Duodenal mucosa (tissue), 2 donors: Measurements from ENCODE around the gene ATAD3A.
"Not testable (repeated sequence)": the region's sequence is repeated elsewhere in the genome, so short reads cannot be mapped to it uniquely, and the experiment has no call there.

Source experiments
- H3K27ac ChIP-seq: one replicate; pipeline ENCODE4 v1.7.0; 2013; ENCODE audit warnings: low read depth, low read length
- H3K27me3 ChIP-seq, 2 donors: one replicate each; pipeline ENCODE4 v1.7.0; 2013; ENCODE audit warnings: low read length in 2 of 2, control low read depth in 1 of 2; ENCODE audit not compliant: insufficient read depth in 2 of 2, control insufficient read depth in 1 of 2
- H3K36me3 ChIP-seq, 2 donors: one replicate each; pipeline ENCODE4 v1.7.0; 2013; ENCODE audit warnings: low read length in 2 of 2, control low read depth in 1 of 2; ENCODE audit not compliant: insufficient read depth in 2 of 2, control insufficient read depth in 1 of 2
- H3K4me1 ChIP-seq, 2 donors: one replicate each; pipeline ENCODE4 v1.7.0; 2013; ENCODE audit warnings: low read length in 2 of 2, control low read depth in 1 of 2; ENCODE audit not compliant: insufficient read depth in 2 of 2, control insufficient read depth in 1 of 2
- H3K4me3 ChIP-seq, 2 donors: one replicate each; pipeline ENCODE4 v1.7.0; 2013; ENCODE audit warnings: low read length in 2 of 2, low read depth in 1 of 2
- H3K9ac ChIP-seq, 2 donors: one replicate each; pipeline ENCODE4 v1.7.0; 2013; ENCODE audit warnings: low read length in 2 of 2, low read depth in 1 of 2
- H3K9me3 ChIP-seq, 2 donors: one replicate each; pipeline ENCODE4 v1.7.0; 2013; ENCODE audit warnings: low read length in 2 of 2, control low read depth in 1 of 2; ENCODE audit not compliant: control insufficient read depth in 1 of 2

Gene ATAD3A

DNA sequence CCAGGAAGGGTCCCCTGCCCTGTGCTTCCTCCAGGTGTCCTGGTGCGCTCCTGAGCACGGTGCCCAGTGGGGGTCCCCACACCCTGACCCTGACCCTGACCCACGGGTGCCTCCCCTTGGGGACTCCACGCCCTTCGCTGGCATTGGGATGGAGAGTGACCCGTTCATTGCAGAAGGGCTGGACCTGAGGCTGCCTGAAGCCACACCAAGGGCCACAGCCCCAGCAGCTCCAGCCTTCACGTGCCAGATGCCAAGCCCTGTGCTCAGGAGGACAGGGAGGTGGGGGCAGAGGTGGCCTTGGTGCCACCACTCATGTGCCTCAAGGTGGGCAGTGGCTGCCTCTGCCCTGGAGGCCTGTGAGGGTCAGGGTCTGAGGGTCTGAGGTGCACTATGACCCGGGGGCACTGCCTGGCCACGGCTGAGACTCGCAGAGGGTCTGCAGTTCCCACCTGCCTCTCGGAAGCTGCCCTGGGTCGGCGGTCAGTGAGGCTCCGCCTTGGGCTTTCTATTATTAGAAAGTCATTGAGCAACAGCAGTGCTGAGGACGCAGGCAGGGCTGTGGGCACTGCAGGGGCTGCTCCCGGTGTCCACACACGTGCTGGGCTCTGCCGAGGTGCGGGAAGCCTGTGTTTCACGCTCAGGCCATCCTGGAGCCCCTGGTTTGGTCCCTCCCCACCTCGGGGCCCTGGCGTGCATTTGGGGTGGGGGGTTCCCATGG lies 21.4 kb downstream of the ATAD3A start:
- peaks cover 5 to 18% of the 10 kb centered on the region in 2 donors for H3K36me3 ChIP-seq
- not testable (repeated sequence) for H3K27ac ChIP-seq, H3K27me3 ChIP-seq, H3K9ac ChIP-seq, H3K4me1 ChIP-seq, H3K4me3 ChIP-seq, H3K9me3 ChIP-seq

DNA sequence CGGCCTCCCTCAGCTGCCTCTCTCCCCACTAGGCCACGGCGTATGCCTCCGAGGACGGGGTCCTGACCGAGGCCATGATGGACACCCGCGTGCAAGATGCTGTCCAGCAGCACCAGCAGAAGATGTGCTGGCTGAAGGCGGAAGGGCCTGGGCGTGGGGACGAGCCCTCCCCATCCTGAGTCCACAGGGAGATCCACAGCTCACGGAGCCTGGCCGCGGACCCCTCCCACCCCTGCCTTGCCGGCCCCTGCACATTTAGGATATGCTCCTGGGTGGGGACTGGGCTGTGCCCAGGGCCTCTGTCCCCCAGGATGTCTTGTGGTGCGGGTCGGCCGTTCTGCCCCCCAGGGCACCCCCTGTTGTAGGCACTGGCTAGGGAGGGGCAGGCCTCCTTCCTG lies 21.9 kb downstream of the ATAD3A start:
- H3K27me3 ChIP-seq, H3K4me3 ChIP-seq, H3K27ac ChIP-seq, H3K9me3 ChIP-seq, H3K4me1 ChIP-seq, H3K9ac ChIP-seq: not testable (repeated sequence)
- H3K36me3 ChIP-seq = peaks cover 5 to 18% of the 10 kb centered on the region in 2 donors

DNA sequence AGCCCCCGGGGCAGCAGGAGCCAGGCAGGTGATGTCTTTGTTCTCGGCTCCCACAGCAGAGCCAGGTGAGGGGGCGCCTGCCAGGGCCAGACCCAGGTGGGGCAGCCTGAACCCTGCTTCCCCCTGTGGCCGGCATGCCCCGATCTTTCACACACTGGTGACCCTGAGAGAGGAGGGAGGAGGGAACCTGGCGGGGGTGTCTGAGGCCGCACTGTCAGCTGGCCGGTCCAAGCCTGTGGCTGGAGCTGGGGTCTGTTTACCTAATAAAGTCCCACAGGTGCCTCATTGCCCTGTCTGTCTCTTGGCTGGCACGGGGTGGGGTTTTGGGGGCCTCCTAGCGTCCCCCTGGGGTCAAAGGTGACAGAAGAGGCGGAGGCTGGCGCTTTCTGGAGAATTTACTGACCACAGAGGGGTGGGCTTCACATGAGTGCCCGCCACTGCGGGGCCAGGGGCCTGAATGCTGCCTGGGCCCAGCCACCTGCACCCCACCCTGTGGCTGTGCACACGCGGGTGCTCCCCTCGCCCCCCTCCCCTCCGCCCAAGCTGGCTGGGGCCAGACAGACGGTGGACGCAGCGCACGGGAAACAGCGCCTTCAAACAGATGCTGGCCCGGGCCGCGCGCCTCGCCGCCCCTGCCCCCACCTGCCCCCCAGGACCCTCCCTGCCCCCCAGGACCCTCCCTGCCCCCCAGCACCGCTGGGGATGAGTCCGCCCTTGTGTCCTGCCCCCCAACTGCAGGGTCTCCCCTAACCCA lies 22.6 kb downstream of the ATAD3A start:
- Histone ChIP-seq H3K4me3 (no peak overlapping the region), H3K9me3 (no peaks in the 10 kb centered on the region), H3K9ac (no peak overlapping the region), H3K36me3 (peaks cover 2 to 14% of the 10 kb centered on the region in 2 donors), H3K27ac (no peak overlapping the region), H3K4me1 (no peaks in the 10 kb centered on the region), H3K27me3 (peaks cover 0 to 4% of the 10 kb centered on the region in 2 donors)

DNA sequence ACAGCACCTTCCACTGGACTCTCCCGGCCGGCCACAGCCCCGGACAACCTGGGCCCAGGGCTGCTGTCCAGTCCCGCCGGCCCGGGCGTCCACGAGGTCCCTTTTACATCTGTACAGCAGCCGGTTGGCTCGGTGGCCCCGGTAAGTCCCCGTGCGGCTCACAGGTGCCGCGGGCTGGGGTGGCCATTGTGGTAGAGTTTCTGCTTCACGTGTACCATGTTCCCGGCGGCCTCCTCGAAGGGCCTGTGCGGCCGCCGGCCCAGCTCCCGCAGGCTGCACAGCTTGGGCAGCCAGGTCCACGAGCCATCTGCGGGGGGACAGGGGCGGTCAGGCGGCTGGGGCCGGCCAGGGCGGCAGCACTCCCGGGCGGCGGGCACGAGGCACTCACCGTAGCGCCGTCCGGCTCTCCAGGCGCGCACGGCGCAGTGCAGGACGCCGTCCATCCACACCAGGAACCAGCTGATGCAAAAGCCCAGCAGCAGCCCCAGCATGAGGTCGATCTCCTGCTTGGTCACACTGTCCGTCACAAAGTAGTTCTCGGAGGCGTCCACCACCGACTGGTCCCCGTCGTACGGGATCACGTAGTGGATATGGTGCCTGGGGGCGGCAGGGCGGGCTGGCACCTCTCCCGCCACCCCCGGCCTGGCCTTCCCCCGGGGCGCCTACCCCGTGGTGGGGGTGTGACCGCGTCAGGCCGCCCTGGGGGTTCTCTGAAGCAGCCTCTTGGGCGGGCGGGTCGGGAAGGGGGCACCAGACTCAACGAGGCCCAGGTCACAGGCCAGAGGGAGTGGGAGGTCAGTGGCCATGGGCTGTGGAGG lies 23.4 kb downstream of the ATAD3A start:
- H3K36me3 ChIP-seq = peaks cover 0 to 8% of the 10 kb centered on the region in 2 donors
- H3K4me3 ChIP-seq = no peak overlapping the region
- H3K9me3 ChIP-seq = no peaks in the 10 kb centered on the region
- no peaks in the 10 kb centered on the region for H3K4me1 ChIP-seq
- H3K9ac ChIP-seq = no peak overlapping the region
- no peak overlapping the region for H3K27ac ChIP-seq
- peaks cover 0 to 4% of the 10 kb centered on the region in 2 donors for H3K27me3 ChIP-seq

GRCh38 chr1:1536019-1536937 lies 24.3 kb downstream of the ATAD3A start:
- H3K4me1 ChIP-seq = no peaks in the 10 kb centered on the region
- H3K27ac ChIP-seq = no peak overlapping the region
- no peak overlapping the region for H3K9ac ChIP-seq
- no peak overlapping the region for H3K4me3 ChIP-seq
- H3K36me3 ChIP-seq = peaks cover 0 to 12% of the 10 kb centered on the region in 2 donors
- no peaks in the 10 kb centered on the region for H3K9me3 ChIP-seq
- H3K27me3 ChIP-seq = peaks cover 0 to 4% of the 10 kb centered on the region in 2 donors

DNA sequence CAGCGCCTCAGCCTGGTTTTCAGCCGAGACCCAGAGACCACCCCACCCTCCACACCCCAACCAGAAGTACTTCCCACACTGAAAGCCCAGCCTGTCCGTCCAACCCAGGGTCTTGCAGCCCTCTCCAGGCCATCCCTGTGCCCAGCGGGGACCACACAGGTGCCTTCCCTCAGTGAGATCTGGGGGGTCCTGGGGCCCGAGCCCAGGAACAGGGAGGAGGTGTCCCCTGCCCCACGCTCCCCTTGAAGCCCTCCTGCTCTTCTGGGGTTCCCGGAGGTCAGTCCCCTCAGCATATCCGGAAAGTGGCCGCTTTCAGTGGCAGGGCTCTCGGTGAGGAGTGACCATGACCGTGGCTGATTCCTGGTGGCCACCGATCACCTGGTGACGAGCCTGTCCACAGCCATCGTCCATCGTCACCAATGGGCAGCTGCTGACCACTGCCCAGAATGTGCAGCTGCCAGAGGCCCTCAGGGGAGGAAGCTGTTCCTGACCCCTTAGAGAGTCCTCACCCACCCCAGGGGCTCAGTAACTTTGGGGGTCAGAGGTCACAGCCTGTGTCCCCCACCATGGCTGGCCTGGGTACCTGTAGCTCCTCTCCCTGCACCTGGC lies 25.1 kb downstream of the ATAD3A start:
- Histone ChIP-seq H3K4me1 (no peaks in the 10 kb centered on the region), H3K27me3 (peaks cover 0 to 4% of the 10 kb centered on the region in 2 donors), H3K9me3 (no peaks in the 10 kb centered on the region), H3K27ac (no peak overlapping the region), H3K9ac (no peak overlapping the region), H3K36me3 (peaks cover 0 to 19% of the 10 kb centered on the region in 2 donors), H3K4me3 (no peak overlapping the region)

GRCh38 chr1:1537626-1538250 lies 25.8 kb downstream of the ATAD3A start:
- no peak overlapping the region for H3K9ac ChIP-seq
- H3K27me3 ChIP-seq = peaks cover 0 to 4% of the 10 kb centered on the region in 2 donors
- H3K36me3 ChIP-seq = peaks cover 0 to 25% of the 10 kb centered on the region in 2 donors
- no peaks in the 10 kb centered on the region for H3K9me3 ChIP-seq
- no peak overlapping the region for H3K4me3 ChIP-seq
- H3K4me1 ChIP-seq = no peaks in the 10 kb centered on the region
- H3K27ac ChIP-seq = no peak overlapping the region

GRCh38 chr1:1538334-1538733 lies 26.4 kb downstream of the ATAD3A start:
- Histone ChIP-seq H3K9me3 (no peaks in the 10 kb centered on the region), H3K4me3 (no peak overlapping the region), H3K9ac (no peak overlapping the region), H3K27ac (no peak overlapping the region), H3K36me3 (peaks cover 0 to 23% of the 10 kb centered on the region in 2 donors), H3K4me1 (peaks cover 0 to 4% of the 10 kb centered on the region in 2 donors), H3K27me3 (peaks cover 0 to 4% of the 10 kb centered on the region in 2 donors)

- Histone ChIP-seq H3K4me1 (peaks cover 0 to 7% of the 10 kb centered on the region in 2 donors), H3K9me3 (no peaks in the 10 kb centered on the region), H3K9ac (no peak overlapping the region), H3K36me3 (peaks cover 0 to 23% of the 10 kb centered on the region in 2 donors), H3K4me3 (no peak overlapping the region), H3K27ac (no peak overlapping the region), H3K27me3 (peaks cover 0 to 4% of the 10 kb centered on the region in 2 donors)
Measured at GRCh38 chr1:1538989-1539309, 27.0 kb downstream of the ATAD3A start.
